ENCODE data around the gene RAB8B.

DNA sequence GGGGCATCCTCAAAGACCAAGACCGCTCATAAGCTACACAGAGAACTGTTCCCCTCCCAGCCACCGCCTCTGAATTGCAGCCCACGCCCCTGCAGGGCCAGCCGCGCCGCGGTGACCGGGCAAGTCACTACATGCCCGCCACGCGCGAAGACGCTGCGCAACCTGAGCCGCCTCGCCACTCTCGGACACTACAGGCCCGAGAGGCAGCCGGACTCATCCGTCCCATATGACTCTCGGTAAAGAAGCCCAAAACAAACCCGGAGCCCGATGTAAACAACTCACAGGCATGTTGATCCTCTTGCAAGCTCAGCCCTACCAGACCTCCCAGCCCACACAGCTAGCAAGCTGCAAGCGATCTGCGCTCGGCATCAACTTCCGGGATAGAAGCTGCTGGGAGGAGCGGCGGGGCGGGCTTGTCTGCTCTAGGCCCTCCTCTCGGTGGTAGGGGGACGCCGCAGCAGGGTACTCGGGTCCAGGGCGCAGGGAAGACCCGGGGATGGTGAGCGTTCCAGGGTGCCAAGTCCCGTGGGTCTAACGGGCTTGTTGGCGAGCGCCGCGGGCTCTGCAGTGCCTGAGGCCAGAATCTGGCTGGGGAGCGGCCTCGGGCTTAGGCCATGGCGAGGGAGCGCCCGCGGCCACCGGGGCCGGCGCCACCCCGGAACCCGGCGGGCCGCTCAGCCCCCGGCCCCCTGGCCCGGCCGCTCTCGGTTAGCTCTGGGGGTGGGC is 32.1 kb upstream of the RAB8B start, which contains the start of gene RPS27L:
- TF ChIP-seq POLR2AphosphoS5 (IDR thresholded peaks at IDR 0.05; ENCODE audit: low read depth, low read length) (peak; percentile 92), SIN3A (IDR thresholded peaks at IDR 0.05; ENCODE audit: borderline replicate concordance, insufficient read depth, low read length) (peak; percentile 96), TAF1 (IDR thresholded peaks at IDR 0.05; ENCODE audit: borderline replicate concordance, insufficient read depth, low read length) (peak; percentile 94), FOXP2 (optimal IDR thresholded peaks at IDR 0.05; ENCODE audit: borderline replicate concordance, extremely low read depth, extremely low read length, insufficient read depth) (peak; percentile 93)
- TF ChIP-seq, protein P1, sequence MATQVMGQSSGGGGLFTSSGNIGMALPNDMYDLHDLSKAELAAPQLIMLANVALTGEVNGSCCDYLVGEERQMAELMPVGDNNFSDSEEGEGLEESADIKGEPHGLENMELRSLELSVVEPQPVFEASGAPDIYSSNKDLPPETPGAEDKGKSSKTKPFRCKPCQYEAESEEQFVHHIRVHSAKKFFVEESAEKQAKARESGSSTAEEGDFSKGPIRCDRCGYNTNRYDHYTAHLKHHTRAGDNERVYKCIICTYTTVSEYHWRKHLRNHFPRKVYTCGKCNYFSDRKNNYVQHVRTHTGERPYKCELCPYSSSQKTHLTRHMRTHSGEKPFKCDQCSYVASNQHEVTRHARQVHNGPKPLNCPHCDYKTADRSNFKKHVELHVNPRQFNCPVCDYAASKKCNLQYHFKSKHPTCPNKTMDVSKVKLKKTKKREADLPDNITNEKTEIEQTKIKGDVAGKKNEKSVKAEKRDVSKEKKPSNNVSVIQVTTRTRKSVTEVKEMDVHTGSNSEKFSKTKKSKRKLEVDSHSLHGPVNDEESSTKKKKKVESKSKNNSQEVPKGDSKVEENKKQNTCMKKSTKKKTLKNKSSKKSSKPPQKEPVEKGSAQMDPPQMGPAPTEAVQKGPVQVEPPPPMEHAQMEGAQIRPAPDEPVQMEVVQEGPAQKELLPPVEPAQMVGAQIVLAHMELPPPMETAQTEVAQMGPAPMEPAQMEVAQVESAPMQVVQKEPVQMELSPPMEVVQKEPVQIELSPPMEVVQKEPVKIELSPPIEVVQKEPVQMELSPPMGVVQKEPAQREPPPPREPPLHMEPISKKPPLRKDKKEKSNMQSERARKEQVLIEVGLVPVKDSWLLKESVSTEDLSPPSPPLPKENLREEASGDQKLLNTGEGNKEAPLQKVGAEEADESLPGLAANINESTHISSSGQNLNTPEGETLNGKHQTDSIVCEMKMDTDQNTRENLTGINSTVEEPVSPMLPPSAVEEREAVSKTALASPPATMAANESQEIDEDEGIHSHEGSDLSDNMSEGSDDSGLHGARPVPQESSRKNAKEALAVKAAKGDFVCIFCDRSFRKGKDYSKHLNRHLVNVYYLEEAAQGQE (IDR thresholded peaks at IDR 0.05; ENCODE audit: insufficient read depth in 1 of 2, low read depth in 2 of 2, low read length in 2 of 2) = peak in 1 of 2 experiments; percentile 72; a peak in 2 of 4 replicates
